Left ventricle myocardium inferior (tissue), 1 donor: ENCODE results near the gene TRIM31. TPM values are rescaled to one million over a fixed set of nuclear protein-coding genes. Genes with fewer than 3 reads are reported as not detected.

Source experiments
- DNase-seq: peaks from one replicate; pipeline ENCODE4 v3.0.0-alpha.2; 2020
- H3K27ac ChIP-seq: fragments of 200-600 bp; replicated peaks from 2 replicates; pipeline ENCODE4 v1.8.0; 2021
- H3K27me3 ChIP-seq: fragments of 200-600 bp; 2 replicates; pipeline ENCODE4 v1.8.0; 2021; ENCODE audit warnings: low read depth
- H3K36me3 ChIP-seq: fragments of 200-600 bp; 2 replicates; pipeline ENCODE4 v1.8.0; 2021
- H3K4me1 ChIP-seq: fragments of 200-600 bp; 2 replicates; pipeline ENCODE4 v1.8.0; 2021
- H3K4me3 ChIP-seq: fragments of 200-600 bp; 2 replicates; pipeline ENCODE4 v1.8.0; 2021; ENCODE audit warnings: mild to moderate bottlenecking, moderate library complexity
- H3K9me3 ChIP-seq: fragments of 200-600 bp; replicated peaks from 2 replicates; pipeline ENCODE4 v1.8.0; 2021
- CTCF ChIP-seq: fragments of 200-600 bp; IDR thresholded peaks from 2 replicates; pipeline ENCODE4 v1.8.0; 2021; ENCODE audit warnings: antibody characterized with exemption, mild to moderate bottlenecking, borderline replicate concordance
- intact Hi-C: fragments of 100-400 bp; cut with micrococcal nuclease; formaldehyde crosslinking; loops from one replicate; pipeline ENCODE4 v1.11.0; 2022
- long read RNA-seq: library from polyadenylated mRNA; unstranded; transcript quantifications from one replicate; pipeline ENCODE4 v2.0.0, GENCODE V29; 2021
- total RNA-seq: library from RNA; stranded (reverse); fragmentation: NEBNext Ultra II Directional; extraction: Animal tissue kit (Norgen Biotek cat#: 25700); gene quantifications from one replicate; pipeline ENCODE4 v1.2.1, GENCODE V29; 2021
- donor health status: DM: no; HTN: yes; CAD: no; lungs with severe emphysema.

The TRIM31 gene
- total RNA-seq: not detected
- long read RNA-seq: 0 reads

- Histone ChIP-seq H3K27ac (no peak within 1 kb of the TSS), H3K36me3 (no peaks in the 10 kb centered on the region), H3K4me3 (no peak within 1 kb of the TSS), H3K27me3 (peaks cover 98% of the 10 kb centered on the region), H3K9me3 (no peaks in the 10 kb centered on the region), H3K4me1 (no peaks in the 10 kb centered on the region)
- TF ChIP-seq CTCF: no peak
- no peak for DNase-seq
- intact Hi-C loops: no loop called here
These were observed at the start of gene TRIM31 for GRCh38 chr6:30113003-30113759. TSS of gene TRIM31 (minus strand) at chr6:30113090. CDS start at chr6:30112805, 285 bp downstream.

- Histone ChIP-seq H3K36me3 (no peaks in the 10 kb centered on the region), H3K27me3 (peaks cover 56% of the 10 kb centered on the region), H3K9me3 (no peaks in the 10 kb centered on the region), H3K4me1 (peaks cover 3% of the 10 kb centered on the region), H3K27ac (no peak overlapping the region), H3K4me3 (no peak overlapping the region)
- no peak for TF ChIP-seq CTCF
- intact Hi-C loops: no loop called here
- no peak for DNase-seq
These were observed 49.6 kb upstream of the TRIM31 start for GRCh38 chr6:30162265-30163089.

DNA sequence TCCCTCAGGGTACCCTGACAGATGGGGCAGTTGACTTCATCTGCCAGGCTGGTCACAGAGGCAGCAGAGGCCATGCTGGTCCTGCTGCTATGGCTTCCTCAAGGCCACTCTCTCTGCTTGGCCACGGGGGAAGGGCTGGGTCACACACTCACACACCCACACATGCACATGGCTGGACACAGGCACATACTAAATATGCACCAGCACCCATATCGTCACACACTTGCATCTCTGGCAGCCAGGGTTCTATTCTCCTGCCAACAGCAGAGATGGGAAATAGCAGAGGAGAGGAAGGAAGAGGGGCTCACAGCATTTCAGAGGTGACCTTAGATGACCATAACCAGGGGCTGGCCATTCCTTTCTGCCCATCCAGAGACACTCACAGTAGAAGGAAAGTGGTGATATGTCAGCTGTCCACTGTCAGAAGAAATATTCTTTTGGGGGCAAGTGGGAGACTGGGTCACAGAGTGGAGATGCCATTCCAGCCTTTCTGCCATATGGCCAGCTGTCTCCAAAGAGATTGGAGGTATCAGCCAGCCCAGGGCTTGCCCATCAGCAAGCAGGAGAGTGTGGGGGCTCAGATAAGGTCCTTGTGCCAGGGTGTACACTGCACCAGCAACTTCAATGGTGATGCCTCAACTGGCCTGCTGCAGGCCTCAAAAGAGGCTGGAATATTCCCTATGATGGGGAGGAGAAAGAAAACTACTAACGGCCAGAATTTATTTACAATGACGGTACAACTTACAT, 48.1 kb upstream of the TRIM31 start, which contains the start of gene TRIM10:
TSS of gene TRIM10 (minus strand) at position 427 of the 747 bp plus-strand sequence. CDS start at position 74, 353 bp downstream.
- no peak for TF ChIP-seq CTCF
- H3K9me3 ChIP-seq: no peaks in the 10 kb centered on the region
- H3K4me1 ChIP-seq: peaks cover 13% of the 10 kb centered on the region
- intact Hi-C loops: no loop called here
- no peak within 1 kb of the TSS for H3K27ac ChIP-seq
- no peaks in the 10 kb centered on the region for H3K36me3 ChIP-seq
- H3K27me3 ChIP-seq: peaks cover 45% of the 10 kb centered on the region
- H3K4me3 ChIP-seq: no peak within 1 kb of the TSS
- DNase-seq: no peak

GRCh38 chr6:30160008-30160784, 47.3 kb upstream of the TRIM31 start:
- TF ChIP-seq CTCF: no peak
- no peak overlapping the region for H3K27ac ChIP-seq
- no peaks in the 10 kb centered on the region for H3K9me3 ChIP-seq
- intact Hi-C loops: no loop called here
- DNase-seq: no peak
- no peak overlapping the region for H3K4me3 ChIP-seq
- peaks cover 45% of the 10 kb centered on the region for H3K27me3 ChIP-seq
- no peaks in the 10 kb centered on the region for H3K36me3 ChIP-seq
- H3K4me1 ChIP-seq: peaks cover 19% of the 10 kb centered on the region
